Omental fat pad (tissue), 4 donors: Measurements from ENCODE around the gene ADCY10. TPM values are rescaled to one million over a fixed set of nuclear protein-coding genes. Genes with fewer than 3 reads are reported as not detected.

ENCODE experiments used
- ATAC-seq: fragments of 150-250 bp; one replicate; pipeline ENCODE4 v1.9.1; 2016; ENCODE audit warnings: mild to moderate bottlenecking, moderate library complexity; ENCODE audit not compliant: low FRiP score
- DNase-seq: peaks from one replicate; pipeline ENCODE4 v3.0.0-alpha.2; 2019; ENCODE audit warnings: low spot score
- CTCF ChIP-seq, 3 donors: fragments of 450-650 bp; IDR thresholded peaks; one replicate each; pipeline ENCODE4 v1.5.1; 2016 to 2017; ENCODE audit warnings: antibody characterized with exemption in 3 of 3, mild to moderate bottlenecking in 3 of 3, moderate library complexity in 2 of 3
- total RNA-seq, 4 donors: library from RNA; depleted of rRNA; stranded (reverse); fragments of >200 nt; gene quantifications; one replicate each; pipeline ENCODE4 v1.1.0, GENCODE V29; 2016

Gene ADCY10
- total RNA-seq, 4 donors from 2014 or later = 0.32 to 1.0 (median 0.75) TPM; not detected in 1

GRCh38 chr1:167905671-167906070 is 8.3 kb downstream of the ADCY10 start:
- no peak for TF ChIP-seq CTCF (IDR thresholded peaks at IDR 0.05)
- DNase-seq (no peak), ATAC-seq (no peak)

- DNase-seq = no peak
- no peak for ATAC-seq
- no peak for TF ChIP-seq CTCF (IDR thresholded peaks at IDR 0.05)
Measured at GRCh38 chr1:167905182-167905581, 8.8 kb downstream of the ADCY10 start.

GRCh38 chr1:167904652-167905130 is 9.2 kb downstream of the ADCY10 start:
- DNase-seq (no peak), ATAC-seq (no peak)
- no peak for TF ChIP-seq CTCF (IDR thresholded peaks at IDR 0.05)

GRCh38 chr1:167900907-167901306 is 13.0 kb downstream of the ADCY10 start:
- DNase-seq (no peak), ATAC-seq (no peak)
- TF ChIP-seq CTCF (IDR thresholded peaks at IDR 0.05) = no peak

- peak; percentile 57 for ATAC-seq
- no peak for DNase-seq
- TF ChIP-seq CTCF (IDR thresholded peaks at IDR 0.05) = no peak
Measured at GRCh38 chr1:167899253-167899681, 14.7 kb downstream of the ADCY10 start.

GRCh38 chr1:167898578-167899222 is 15.2 kb downstream of the ADCY10 start:
- DNase-seq (no peak), ATAC-seq (no peak)
- no peak for TF ChIP-seq CTCF (IDR thresholded peaks at IDR 0.05)

- DNase-seq (no peak), ATAC-seq (no peak)
- no peak for TF ChIP-seq CTCF (IDR thresholded peaks at IDR 0.05)
Measured at GRCh38 chr1:167893798-167894197, 20.1 kb downstream of the ADCY10 start.
